Spleen (tissue), 7 donors: Measurements from ENCODE around the gene CUEDC1.

Experiments
- CTCF ChIP-seq, 11 experiments: fragments of 200-600 bp in 7 of 11; fragments of 450-650 bp in 4 of 11; sonication (generic) in 4 of 11; IDR thresholded peaks in 8 of 11; conservative IDR thresholded peaks in 3 of 11; 1 replicate in 7 of 11; 2 replicates in 4 of 11; pipeline versions ENCODE4 v1.4.0 to v1.8.0; 2016 to 2021; ENCODE audit warnings: antibody characterized with exemption in 11 of 11, inconsistent platforms in 4 of 11, mild to moderate bottlenecking in 1 of 11
- POLR2A ChIP-seq, 3 donors: fragments of 450-650 bp; IDR thresholded peaks; one replicate each; pipeline ENCODE4 v1.5.1; 2017; ENCODE audit warnings: antibody characterized with exemption in 3 of 3, mild to moderate bottlenecking in 1 of 3
- POLR2AphosphoS5 ChIP-seq, 3 donors: sonication (generic); formaldehyde crosslinking; IDR thresholded peaks; one replicate each; pipeline ENCODE4 v1.5.1; 2017; ENCODE audit warnings: antibody characterized with exemption in 3 of 3
- donor health status: DM: no; HTN: no; CAD: no; lungs with moderate emphysema.
- donor health status: DM: no; HTN: no; CAD: no.
- donor health status: DM: no; HTN: no; CAD: no.

GRCh38 chr17:58004060-58004459 is 48.8 kb upstream of the CUEDC1 start:
- no peak for TF ChIP-seq CTCF (IDR thresholded peaks at IDR 0.05 in 8 of 11, conservative IDR thresholded peaks at IDR 0.05 in 3 of 11)
- no peak for TF ChIP-seq POLR2A (IDR thresholded peaks at IDR 0.05)
- no peak for TF ChIP-seq POLR2AphosphoS5 (IDR thresholded peaks at IDR 0.05)
